IPS-18c (cell line): ENCODE data around the gene LTA4H.

Source experiments
- H3K4me3 ChIP-seq: 2 replicates; pipeline ENCODE4 v1.7.0; 2013; ENCODE audit warnings: low read depth, mild to moderate bottlenecking, low read length, moderate library complexity; ENCODE audit not compliant: insufficient read depth
- H3K9me3 ChIP-seq: one replicate; pipeline ENCODE4 v1.6.1; 2013; ENCODE audit warnings: mild to moderate bottlenecking, low read length, moderate library complexity; ENCODE audit not compliant: control insufficient read depth, insufficient read depth

Gene LTA4H

DNA sequence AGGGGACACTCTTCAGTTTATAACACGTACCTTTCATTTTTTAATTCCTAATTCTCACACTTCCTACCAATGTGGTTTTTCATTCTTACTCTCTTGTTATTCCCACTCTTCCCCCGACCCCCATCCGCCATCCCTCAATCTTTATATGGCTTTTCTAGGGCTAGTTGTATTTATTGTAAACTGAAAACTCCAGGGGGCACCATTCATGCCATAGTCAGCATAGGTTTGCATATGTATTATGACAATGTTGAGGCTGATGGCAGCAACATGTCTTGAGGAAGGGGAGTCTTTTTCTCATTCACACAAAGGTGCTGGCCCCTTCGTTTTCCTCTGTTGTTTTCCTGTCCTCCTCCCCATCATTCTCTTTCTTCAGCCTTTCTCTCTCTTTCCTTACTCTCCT is 27.7 kb upstream of the LTA4H start:
- peaks cover 2% of the 10 kb centered on the region for H3K9me3 ChIP-seq
- H3K4me3 ChIP-seq: no peak overlapping the region

DNA sequence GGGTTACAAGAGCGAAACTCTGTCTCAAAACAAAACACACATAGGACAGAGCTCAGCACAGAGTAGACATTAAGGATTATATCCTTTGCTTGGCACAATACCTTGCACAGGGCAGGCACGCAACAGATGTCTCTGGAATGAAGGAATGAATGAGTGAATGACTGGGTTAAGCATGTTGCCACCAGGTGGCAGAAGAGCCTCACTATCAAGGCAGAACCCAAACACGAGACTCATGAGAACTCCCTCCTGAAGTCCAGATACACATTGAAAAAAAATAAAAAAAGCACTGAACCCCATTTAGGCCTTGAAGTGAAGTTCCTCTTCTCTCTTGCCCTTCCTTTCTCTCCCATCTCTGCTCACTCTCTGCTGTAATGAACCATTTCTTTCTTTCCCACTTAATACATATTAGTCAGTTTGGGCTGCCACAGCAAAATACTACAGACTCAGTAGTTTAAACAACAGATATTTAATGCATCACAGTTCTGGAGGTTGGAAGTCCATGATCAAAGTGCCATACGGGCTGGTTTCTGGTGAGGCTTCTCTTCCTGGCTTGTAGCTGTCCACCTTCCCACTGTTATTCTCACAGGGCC is 26.6 kb upstream of the LTA4H start:
- H3K4me3 ChIP-seq: no peak overlapping the region
- no peaks in the 10 kb centered on the region for H3K9me3 ChIP-seq

DNA sequence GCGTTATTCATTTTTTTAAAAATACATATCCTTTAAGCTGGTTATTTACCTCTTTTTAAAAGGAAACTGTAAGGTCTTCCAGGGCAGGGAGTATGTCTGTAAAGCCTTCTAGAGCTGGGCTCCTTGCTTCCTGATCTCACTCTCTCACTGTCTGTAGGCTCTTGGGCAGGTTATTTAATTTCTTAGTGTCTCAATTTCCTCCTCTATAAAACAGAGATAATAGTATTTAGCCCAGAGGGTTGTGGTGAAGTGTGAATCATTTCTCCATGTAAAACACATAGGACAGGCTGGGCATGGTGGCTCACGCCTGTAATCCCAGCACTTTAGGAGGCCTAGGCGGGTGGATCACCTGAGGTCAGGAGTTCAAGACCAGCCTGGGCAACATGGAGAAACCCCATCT is 25.9 kb upstream of the LTA4H start:
- Histone ChIP-seq H3K9me3 (no peaks in the 10 kb centered on the region), H3K4me3 (no peak overlapping the region)

DNA sequence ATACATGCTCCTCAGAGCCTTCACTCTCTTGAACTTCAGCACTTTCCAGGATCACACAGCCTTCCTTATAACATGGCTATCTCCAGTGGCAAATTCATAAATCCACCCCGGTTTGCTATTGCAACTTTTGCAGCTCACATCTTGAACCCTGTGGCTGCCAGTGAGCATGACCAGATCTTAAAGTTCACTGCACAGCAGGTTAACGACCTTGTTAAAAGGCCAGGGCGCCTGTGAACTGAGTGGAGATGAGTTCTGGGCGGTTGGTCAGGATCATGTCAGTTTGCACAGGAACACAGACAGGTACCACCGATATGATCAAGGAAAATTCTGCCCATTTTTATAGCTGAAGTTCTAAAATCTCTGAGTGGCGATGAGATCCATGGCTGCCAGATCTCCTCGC is 24.7 kb upstream of the LTA4H start:
- H3K4me3 ChIP-seq: no peak overlapping the region
- H3K9me3 ChIP-seq: no peaks in the 10 kb centered on the region

- H3K9me3 ChIP-seq: no peaks in the 10 kb centered on the region
These were observed 22.7 kb upstream of the LTA4H start for GRCh38 chr12:96057986-96058553.

DNA sequence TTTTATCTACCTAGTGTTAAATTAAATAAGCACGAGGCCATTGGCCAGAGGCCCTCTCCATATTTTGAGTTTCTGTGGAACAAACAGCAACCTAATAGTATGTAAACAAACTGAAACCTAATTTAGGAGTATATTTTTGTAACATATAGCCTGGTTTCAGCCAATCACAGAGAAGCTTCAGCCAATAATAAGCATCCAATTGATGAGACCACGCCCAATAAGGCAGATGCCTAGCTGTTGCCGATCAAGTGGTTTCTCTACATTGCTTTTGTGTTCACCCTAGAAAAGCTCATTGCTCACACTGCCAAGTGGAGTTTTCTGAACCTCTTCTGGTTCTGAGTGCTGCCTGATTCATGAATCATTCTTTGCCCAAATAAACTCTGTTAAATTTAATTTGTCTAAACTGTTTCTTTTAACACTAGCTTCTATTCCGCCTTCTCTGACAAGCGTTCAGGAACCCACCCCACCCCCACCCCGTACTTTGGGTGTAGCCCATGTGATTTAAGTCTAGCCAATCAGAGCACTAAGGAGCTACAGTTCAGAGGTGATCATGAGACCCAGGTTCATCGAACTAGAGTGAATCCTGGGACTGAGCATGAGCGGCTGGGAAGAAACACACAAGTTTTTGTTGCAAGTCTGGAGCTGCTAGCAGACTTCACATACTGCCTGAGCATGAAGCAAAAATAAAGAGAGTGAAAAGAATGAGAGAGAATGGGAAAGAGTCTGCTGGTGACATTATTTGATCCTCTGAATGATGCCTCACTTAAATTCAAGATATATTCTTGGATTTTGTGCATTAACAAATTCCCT is 21.5 kb upstream of the LTA4H start:
- no peaks in the 10 kb centered on the region for H3K9me3 ChIP-seq
- H3K4me3 ChIP-seq: no peak overlapping the region

More at GRCh38 chr12:96057986-96058553, 22.7 kb upstream of the LTA4H start:
- H3K4me3 ChIP-seq: no peak overlapping the region

- H3K4me3 ChIP-seq: no peak overlapping the region
- no peaks in the 10 kb centered on the region for H3K9me3 ChIP-seq
These were observed 18.8 kb upstream of the LTA4H start for GRCh38 chr12:96054244-96054610.

DNA sequence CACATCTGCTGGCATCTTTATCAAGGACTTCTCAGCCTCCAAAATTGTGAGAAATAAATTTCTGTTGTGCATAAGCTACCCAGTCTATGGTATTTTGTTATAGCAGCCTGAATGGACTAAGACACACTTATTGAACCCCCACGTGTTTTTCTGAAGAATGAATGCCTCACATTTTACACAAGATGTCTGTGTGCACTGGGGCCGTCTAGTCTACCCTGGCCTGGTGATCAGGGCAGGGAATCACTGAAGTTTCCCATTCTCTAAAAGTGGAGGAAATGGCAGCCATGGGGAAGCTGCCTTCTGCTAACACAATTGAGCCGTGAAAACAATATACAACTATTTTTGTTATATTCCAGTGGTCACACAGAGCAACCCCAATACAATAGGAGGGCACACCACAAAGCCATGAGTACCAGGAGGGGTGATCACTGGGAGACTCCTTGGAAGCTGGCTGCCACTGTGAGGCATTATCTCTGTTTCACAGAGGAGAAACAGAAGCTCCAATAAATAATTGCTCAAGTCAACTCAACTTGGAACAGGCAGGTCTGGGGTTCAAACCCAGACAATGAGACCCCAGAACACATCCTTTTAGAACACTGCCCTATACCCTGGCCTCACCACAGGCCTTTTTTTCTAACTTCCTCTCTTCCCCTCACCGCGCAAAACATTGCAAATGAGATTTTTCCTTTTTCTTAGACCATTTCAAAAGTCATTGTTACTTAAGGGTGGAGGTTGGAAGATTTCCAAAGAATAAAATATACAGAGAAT is 18.3 kb upstream of the LTA4H start:
- no peak overlapping the region for H3K4me3 ChIP-seq
- no peaks in the 10 kb centered on the region for H3K9me3 ChIP-seq

- no peak overlapping the region for H3K4me3 ChIP-seq
- no peaks in the 10 kb centered on the region for H3K9me3 ChIP-seq
These were observed 16.5 kb upstream of the LTA4H start for GRCh38 chr12:96051756-96052485.

GRCh38 chr12:96050139-96050538 is 14.8 kb upstream of the LTA4H start:
- Histone ChIP-seq H3K4me3 (no peak overlapping the region), H3K9me3 (no peaks in the 10 kb centered on the region)

GRCh38 chr12:96049101-96049500 is 13.7 kb upstream of the LTA4H start:
- no peak overlapping the region for H3K4me3 ChIP-seq

DNA sequence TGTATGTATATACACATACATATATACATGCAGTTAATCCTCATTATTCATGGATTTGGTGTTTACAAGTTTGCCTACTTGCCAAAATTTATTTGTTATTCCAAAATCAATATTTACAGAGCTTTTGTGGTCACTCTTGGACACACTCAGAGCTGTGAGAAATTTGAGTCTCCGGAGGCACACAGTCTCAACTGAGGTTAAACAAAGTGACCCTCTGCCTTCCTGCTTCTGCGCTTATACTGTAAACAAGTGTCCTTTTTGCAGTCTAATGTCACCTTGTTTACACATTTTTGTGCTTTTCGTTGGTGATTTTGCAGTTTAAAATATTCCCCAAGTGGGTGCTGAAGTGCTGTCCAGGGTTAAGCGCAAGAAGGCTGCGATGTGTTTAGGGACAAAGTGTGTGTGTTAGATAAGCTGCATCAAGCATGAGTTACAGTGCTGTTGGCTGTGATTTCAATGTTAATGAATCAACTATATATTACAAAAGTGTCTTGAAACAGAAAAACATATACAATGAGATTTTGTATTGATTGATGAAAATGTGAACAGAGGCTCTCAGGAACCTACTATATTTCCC is 13.1 kb upstream of the LTA4H start:
- H3K4me3 ChIP-seq: no peak overlapping the region
- H3K9me3 ChIP-seq: no peaks in the 10 kb centered on the region

More at GRCh38 chr12:96049101-96049500, 13.7 kb upstream of the LTA4H start:
- H3K9me3 ChIP-seq: no peaks in the 10 kb centered on the region

GRCh38 chr12:96047229-96048211 is 12.1 kb upstream of the LTA4H start:
- Histone ChIP-seq H3K4me3 (no peak overlapping the region), H3K9me3 (no peaks in the 10 kb centered on the region)

DNA sequence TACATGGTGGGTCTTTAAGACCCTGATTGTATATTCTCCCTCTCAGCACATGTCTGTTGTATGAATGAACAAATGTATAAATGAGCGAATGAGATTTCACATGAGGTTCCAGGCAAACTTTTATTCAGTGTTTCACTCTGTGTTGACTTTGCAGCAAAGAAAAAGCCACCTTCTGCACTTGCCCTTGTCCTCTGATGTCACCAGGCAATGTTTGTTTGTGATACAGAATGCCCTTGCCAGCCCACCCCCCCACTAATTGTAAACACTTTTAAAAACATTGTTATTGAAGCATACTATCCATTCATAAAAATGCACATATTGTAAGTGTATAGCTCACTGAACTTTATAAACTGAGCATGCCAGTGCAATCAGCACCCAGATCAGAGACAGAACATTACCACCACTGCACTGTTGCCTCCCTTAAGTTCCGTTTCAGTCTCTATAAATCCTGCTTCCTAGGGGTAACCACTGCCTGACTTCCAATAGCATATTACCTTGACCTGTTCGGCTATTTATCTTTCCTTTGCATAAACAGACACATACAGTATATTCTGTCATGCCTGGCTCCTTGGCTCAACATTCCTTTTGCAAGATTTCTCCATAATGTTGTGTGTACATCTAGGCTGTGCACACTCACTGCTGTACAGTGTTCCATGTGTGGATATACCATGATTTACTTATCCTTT is 11.3 kb upstream of the LTA4H start:
- Histone ChIP-seq H3K4me3 (no peak overlapping the region), H3K9me3 (no peaks in the 10 kb centered on the region)

DNA sequence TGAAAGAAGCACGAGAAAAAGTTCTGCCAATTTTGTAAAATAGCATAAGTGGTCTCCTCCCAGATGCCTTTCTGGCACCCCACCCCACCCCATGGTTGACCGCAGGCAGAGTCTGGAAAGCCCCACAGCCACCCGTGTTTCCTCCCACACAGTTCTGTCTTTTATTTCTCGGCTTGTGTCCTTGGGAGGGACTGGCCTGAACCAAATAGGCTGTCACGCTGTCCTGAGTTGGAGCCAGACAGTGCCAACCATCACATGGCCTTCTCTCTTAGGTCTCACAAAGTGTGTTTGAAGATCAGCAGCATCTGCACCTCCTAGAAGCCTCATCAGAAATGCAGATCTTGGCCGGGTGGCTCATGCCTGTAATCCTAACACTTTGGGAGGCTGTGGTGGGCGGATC is 10.2 kb upstream of the LTA4H start:
- no peak overlapping the region for H3K4me3 ChIP-seq
- no peaks in the 10 kb centered on the region for H3K9me3 ChIP-seq
